HEK293T (cell line): Measurements from ENCODE around the gene ILK.

Source experiments
- CTBP1 ChIP-seq: fragments of 450-650 bp; IDR thresholded peaks from 2 replicates; pipeline ENCODE4 v1.6.1; 2016; ENCODE audit warnings: borderline replicate concordance
- FOXM1 ChIP-seq: fragments of 450-650 bp; IDR thresholded peaks from 2 replicates; pipeline ENCODE4 v1.6.1; 2017; ENCODE audit warnings: mild to moderate bottlenecking, borderline replicate concordance
- NFRKB ChIP-seq: fragments of 450-650 bp; IDR thresholded peaks from 2 replicates; pipeline ENCODE4 v1.6.1; 2016; ENCODE audit warnings: mild to moderate bottlenecking, moderate library complexity
- SP1 ChIP-seq: fragments of 450-650 bp; IDR thresholded peaks from 2 replicates; pipeline ENCODE4 v1.6.1; 2017

DNA sequence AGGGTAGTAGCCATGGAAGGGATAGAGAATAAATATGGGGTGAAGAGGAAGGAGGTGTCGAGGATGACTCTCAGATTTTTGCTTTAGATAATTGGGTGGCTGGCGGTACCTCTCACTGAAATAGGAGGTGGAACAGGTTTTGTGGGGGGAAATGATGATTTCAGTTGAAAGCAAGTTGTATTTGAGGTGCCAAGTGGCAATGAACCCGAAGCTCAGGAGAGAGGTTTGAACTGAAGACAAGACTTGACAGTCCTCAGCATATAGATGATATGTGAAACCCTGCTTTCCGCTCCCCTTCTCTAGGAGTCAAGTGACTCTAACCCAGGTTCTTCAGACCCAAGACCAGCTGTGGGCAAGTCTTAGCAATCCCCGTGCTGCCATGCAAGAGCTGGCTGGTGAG is 33.9 kb upstream of the ILK start:
- TF ChIP-seq NFRKB (no peak), CTBP1 (no peak), FOXM1 (no peak), SP1 (no peak)
